Fibroblast of mammary gland (primary cell): ENCODE data around the gene CFAP126.
"Not testable (repeated sequence)": the region's sequence is repeated elsewhere in the genome, so short reads cannot be mapped to it uniquely, and the experiment has no call there.

Source experiments
- DNase-seq: peaks from one replicate; pipeline ENCODE4 v3.0.0-alpha.2; 2010; ENCODE audit warnings: low read depth
- H3K4me3 ChIP-seq: 2 replicates; pipeline ENCODE4 v1.5.1; 2011; ENCODE audit warnings: low read depth, mild to moderate bottlenecking, low read length, moderate library complexity; ENCODE audit not compliant: control insufficient read depth
- CTCF ChIP-seq: conservative IDR thresholded peaks from 2 replicates; pipeline ENCODE4 v1.5.1; 2011; ENCODE audit warnings: low read depth, low read length, inconsistent platforms; ENCODE audit not compliant: control insufficient read depth, insufficient read depth

CFAP126 gene, protein sequence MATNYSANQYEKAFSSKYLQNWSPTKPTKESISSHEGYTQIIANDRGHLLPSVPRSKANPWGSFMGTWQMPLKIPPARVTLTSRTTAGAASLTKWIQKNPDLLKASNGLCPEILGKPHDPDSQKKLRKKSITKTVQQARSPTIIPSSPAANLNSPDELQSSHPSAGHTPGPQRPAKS

DNA sequence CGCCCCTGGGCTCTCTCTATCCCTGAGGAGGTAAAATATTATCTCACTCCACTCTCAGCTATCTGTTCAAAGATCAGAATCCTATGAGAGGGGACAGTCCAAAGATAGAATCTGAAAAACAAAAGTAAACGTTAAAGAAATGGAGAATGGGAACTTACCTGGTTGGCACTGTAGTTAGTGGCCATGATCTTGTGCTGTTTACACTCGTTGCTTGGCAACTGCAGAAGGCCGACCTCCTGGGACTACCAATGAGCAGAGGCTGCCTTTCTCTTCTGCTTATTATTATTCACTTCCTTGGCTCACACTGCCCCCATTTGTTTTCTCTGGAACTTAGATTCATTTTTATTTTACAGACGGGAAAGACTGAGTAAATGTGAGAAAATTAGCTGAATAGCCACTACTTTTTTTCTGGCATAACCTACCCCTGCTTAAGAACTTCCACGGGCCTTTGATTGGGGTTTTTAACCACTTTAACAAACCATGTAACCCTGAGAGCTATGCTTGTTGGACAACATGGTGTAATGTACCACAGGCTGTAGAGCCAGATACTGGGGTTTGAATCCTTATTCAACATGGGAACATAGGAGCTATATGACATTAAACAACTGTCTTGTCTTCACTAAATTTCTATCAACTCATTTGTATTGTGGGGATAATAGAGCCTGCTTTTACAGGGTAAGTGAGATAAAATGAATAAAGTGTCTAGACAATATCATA, at the start of gene CFAP126:
Gene CFAP126, minus strand, starts transcription at position 193 of the 717 bp plus-strand sequence. Its CDS starts 8 bp downstream, at position 185.
- TF ChIP-seq CTCF = peak; percentile 14
- peak; percentile 82 for DNase-seq
- H3K4me3 ChIP-seq = no peak within 1 kb of the TSS

DNA sequence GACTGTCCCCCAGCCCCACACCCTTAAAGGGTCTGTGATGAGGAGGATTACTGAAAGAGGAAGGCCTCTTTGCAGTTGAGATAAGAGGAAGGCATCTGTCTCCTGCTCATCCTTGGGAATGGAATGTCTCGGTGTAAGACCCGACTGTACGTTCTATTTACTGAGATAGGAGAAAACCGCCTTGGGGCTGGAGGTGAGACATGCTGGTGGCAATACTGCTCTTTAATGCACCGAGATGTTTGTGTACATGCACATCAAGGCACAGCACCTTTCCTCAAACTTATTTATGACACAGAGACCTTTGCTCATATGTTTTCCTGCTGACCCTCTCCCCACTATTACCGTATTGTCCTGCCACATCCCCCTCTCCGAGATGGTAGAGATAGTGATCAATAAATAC, 45.4 kb upstream of the CFAP126 start:
- not testable (repeated sequence) for H3K4me3 ChIP-seq, DNase-seq

- H3K4me3 ChIP-seq, DNase-seq: not testable (repeated sequence)
Measured at GRCh38 chr1:161410636-161410970, 42.9 kb upstream of the CFAP126 start.

DNA sequence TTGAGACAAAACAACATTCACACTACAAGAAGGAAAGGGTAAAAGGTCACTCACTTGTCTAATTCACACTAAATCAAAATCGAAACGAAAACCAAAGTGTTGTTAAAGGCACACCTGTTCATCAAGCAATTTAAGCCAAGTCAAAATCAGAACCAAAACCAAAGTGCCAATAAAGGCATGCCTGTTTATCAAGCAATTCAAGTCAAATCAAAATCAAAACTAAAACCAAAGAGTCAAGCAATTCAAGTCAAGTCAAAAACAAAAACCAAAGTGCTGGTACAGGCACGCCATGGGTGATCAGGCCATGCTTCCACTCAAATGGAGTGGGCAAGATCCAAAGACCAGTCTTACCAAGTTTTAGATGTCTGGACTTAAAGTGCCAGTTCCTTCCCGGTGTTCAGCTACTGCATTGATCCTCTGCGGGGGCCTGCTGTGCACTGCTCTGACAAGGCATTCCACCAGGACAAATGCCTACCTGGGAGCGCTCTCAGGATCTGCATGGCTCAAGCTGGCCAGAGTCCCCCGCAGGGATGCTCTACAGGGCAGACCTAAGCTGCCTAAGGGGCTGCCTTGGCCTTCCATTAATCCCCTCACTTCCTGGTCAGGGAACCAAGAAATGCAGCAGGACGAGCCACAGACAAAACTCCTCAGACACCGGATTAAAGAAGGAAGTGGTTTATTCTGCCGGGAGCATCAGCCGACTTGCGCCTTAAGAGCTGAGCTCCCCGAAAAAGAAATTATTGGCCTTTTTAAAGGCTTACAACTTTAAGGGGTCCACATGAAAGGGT, 42.4 kb upstream of the CFAP126 start:
- DNase-seq, H3K4me3 ChIP-seq: not testable (repeated sequence)

- no peak overlapping the region for H3K4me3 ChIP-seq
- TF ChIP-seq CTCF = no peak
- no peak for DNase-seq
Measured at GRCh38 chr1:161408429-161409052, 40.9 kb upstream of the CFAP126 start.

DNA sequence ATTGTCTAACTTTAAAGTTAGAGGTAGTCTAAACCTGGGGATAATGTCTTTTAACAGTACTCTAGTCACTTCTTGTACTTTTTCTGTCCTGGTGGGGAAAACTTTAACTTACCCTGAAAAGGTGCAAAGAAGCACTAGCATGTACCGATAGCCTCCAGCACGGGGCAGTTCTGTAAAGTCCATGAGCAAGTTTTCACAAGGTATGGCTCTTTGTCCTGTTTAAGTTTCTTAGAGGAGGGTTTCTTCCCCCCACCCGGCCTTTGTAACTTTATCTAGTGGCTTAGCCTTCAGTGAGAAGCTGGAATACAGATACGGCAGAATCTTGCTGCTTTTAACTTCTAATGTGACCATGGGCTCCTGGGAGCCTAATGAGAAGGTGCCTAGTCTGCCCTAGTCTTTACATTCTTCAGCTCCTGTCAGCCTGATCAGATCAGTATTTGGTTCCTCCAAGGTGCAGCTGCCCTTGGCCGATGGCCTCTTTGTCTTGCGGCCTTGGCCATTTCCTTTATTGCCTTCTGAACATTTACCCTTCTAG, 39.8 kb upstream of the CFAP126 start:
- DNase-seq = no peak
- H3K4me3 ChIP-seq = no peak overlapping the region
- TF ChIP-seq CTCF = no peak

- not testable (repeated sequence) for DNase-seq, H3K4me3 ChIP-seq
Measured at GRCh38 chr1:161406551-161406950, 38.9 kb upstream of the CFAP126 start.

GRCh38 chr1:161404051-161404597, 36.4 kb upstream of the CFAP126 start:
- H3K4me3 ChIP-seq = no peak overlapping the region
- DNase-seq = no peak
- no peak for TF ChIP-seq CTCF
